H1 (cell line): ENCODE measurements around the gene C1orf87.

Experiments used
- CBX8 ChIP-seq: fragments of 300-800, 300-1000 bp; sonication (generic); IDR thresholded peaks from 2 replicates; pipeline ENCODE4 v1.7.1; 2016; ENCODE audit warnings: low read depth, low read length, borderline replicate concordance
- CHD2 ChIP-seq: IDR thresholded peaks from 2 replicates; pipeline ENCODE4 v1.6.1; 2012; ENCODE audit warnings: low read length, improper control_type of control experiment
- CTCF ChIP-seq, 3 experiments: IDR thresholded peaks; 1 replicate in 2 of 3; 2 replicates in 1 of 3; pipeline versions ENCODE4 v1.5.1 to v1.6.1; 2011; ENCODE audit warnings: low read length in 3 of 3, mild to moderate bottlenecking in 3 of 3, inconsistent platforms in 2 of 3, low read depth in 1 of 3, moderate library complexity in 1 of 3; ENCODE audit not compliant: insufficient read depth in 1 of 3; ENCODE audit errors: control extremely low read depth in 1 of 3
- EZH2 ChIP-seq: fragments of 200-600 bp; sonication (generic); IDR thresholded peaks from 2 replicates; pipeline ENCODE4 v1.7.1; 2012; ENCODE audit warnings: low read depth, mild to moderate bottlenecking, moderate library complexity, low read length, inconsistent platforms; ENCODE audit not compliant: severe bottlenecking
- GABPA ChIP-seq: IDR thresholded peaks from 2 replicates; pipeline ENCODE4 v1.6.1; 2011; ENCODE audit warnings: mild to moderate bottlenecking, low read length, moderate library complexity, borderline replicate concordance; ENCODE audit not compliant: insufficient read depth
- MAX ChIP-seq: IDR thresholded peaks from 2 replicates; pipeline ENCODE4 v1.6.1; 2012; ENCODE audit warnings: inconsistent platforms

DNA sequence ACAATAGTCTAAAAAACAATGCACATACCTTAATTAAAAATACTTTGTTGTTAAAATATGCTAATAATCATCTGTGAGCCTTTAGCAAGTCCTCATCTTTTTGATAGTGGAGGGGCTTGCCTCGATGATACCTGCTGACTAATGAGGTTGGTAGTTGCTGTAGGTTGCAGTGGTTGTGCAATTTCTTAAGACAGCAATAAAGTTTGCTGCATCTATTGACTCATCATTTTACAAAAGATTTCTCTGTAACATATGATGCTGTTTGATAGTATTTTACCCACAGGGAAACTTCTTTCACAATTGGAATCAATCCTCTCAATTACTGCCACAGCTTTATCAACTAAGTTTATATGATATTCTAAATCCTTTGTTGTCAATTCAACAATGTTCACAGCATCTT is 7.6 kb downstream of the C1orf87 start:
- no peak for TF ChIP-seq CTCF (IDR thresholded peaks at IDR 0.05; ENCODE audit: control extremely low read depth in 1 of 3, insufficient read depth in 1 of 3, low read depth in 1 of 3, low read length in 3 of 3)
- TF ChIP-seq CBX8: no peak
- no peak for TF ChIP-seq GABPA
- TF ChIP-seq EZH2: no peak
- TF ChIP-seq CHD2: no peak
- no peak for TF ChIP-seq MAX
